ENCODE measurements around the gene ZNF691.
"Not testable (repeated sequence)": the region's sequence is repeated elsewhere in the genome, so short reads cannot be mapped to it uniquely, and the experiment has no call there.

Gene ZNF691

DNA sequence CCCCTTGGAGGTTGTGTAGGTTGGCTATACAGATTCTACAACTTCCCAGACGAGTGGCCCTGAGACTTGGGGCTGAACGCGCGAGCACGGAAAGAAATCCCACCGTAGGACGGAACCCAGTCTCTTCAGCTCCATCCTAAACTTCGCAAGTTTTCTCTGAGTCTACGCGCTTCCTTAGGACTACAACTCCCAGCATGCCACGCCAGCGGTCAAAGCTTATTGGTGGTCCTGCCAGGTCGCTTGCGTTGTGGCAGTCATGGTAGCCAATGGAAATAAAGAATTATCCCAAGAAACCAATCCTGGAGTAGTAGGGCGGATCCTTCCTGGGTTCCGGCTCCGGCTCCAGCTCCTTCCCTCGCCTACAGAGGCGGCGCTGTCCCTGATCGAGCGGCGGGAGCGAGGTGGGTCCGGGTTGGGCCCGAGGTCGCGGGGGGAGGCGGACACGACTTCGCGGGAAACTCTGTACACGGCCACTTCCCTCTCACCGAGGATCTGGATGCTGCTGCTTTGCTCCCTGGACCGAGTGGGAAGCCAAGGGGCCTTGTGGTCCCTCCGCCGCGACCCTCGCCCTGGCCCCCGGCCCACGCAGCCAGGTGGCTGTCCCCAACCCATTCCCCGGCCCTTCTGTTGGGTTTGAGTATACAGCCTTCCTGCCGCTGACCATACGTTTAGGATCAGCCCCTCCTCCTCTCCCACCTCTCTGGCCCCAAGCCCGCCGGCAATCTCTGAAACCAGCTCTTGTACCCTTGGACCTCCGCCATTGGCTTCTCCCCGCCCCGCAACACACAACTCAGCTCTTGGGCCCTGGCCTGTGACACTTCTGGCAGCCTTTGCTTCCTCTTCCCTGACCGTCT, at the start of gene ZNF691:
Gene ZNF691, plus strand, starts transcription at position 357 of the 854 bp plus-strand sequence. CDS start 3,046 bp downstream, outside the sequence.
- Histone ChIP-seq H3K4me3 (ENCODE audit: low read depth in 1 of 2, low read length in 2 of 2) (peak within 1 kb of the TSS; percentile 87 to 91), H3K27me3 (ENCODE audit: low read depth, low read length) (no peaks in the 10 kb centered on the region), H3K27ac (ENCODE audit: low read length) (peak within 1 kb of the TSS; percentile 42), H3K9me3 (ENCODE audit: control insufficient read depth in 1 of 2, low read length in 2 of 2) (peaks cover 0 to 5% of the 10 kb centered on the region in 2 donors), H3K4me1 (ENCODE audit: control insufficient read depth in 1 of 2, insufficient read depth in 2 of 2, low read length in 2 of 2) (peaks cover 5 to 9% of the 10 kb centered on the region in 2 donors), H3K36me3 (ENCODE audit: control insufficient read depth in 1 of 2, insufficient read depth in 2 of 2, low read length in 2 of 2) (peaks cover 4 to 32% of the 10 kb centered on the region in 2 donors)

DNA sequence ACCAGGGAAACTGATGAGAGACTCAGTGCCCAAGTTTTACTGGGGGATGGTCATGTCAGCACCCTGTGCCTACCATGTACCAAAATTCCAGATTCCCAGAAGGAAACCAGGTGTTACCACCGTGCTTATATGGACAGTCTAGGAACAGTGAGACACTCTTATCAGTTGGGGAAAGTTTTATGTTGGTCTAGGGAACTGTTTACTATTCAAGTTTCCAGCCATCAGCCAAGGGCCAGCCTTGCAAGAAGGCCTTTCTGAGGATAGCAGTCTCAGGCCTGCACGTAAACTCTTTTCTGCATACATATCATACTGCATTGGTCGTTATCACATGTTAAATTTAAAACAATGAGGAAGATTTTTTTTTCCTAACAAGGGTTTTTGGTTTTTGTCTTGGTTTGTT, 49.0 kb upstream of the ZNF691 start:
- Histone ChIP-seq H3K36me3 (ENCODE audit: control insufficient read depth in 1 of 2, insufficient read depth in 2 of 2, low read length in 2 of 2) (no peaks in the 10 kb centered on the region), H3K4me3 (ENCODE audit: low read depth in 1 of 2, low read length in 2 of 2) (no peak overlapping the region), H3K4me1 (ENCODE audit: control insufficient read depth in 1 of 2, insufficient read depth in 2 of 2, low read length in 2 of 2) (no peaks in the 10 kb centered on the region), H3K27ac (ENCODE audit: low read length) (no peak overlapping the region), H3K9me3 (ENCODE audit: control insufficient read depth in 1 of 2, low read length in 2 of 2) (no peaks in the 10 kb centered on the region), H3K27me3 (ENCODE audit: low read depth, low read length) (no peaks in the 10 kb centered on the region)

DNA sequence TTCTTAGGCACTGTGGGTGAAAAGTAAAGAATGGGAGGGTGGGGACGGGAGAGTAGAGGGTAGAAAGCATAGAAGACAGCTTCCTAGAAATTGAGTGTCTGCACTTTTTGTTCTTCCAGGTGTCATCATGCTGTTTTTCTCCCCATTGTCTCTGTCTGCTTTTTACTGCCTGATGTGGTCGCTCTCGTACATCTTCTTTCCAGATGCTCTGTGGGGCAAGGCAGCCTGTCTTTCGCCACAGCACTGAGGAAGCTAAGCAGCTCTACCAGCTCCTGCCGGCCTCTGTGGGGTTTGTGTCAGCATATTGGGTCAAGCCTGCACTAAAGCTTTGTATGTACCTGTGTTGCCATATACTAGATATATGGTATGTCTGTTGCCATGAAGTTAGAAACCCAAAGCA, 48.4 kb upstream of the ZNF691 start:
- no peaks in the 10 kb centered on the region for H3K36me3 ChIP-seq (ENCODE audit: control insufficient read depth in 1 of 2, insufficient read depth in 2 of 2, low read length in 2 of 2)
- no peak overlapping the region for H3K4me3 ChIP-seq (ENCODE audit: low read depth in 1 of 2, low read length in 2 of 2)
- no peaks in the 10 kb centered on the region for H3K9me3 ChIP-seq (ENCODE audit: control insufficient read depth in 1 of 2, low read length in 2 of 2)
- no peaks in the 10 kb centered on the region for H3K27me3 ChIP-seq (ENCODE audit: low read depth, low read length)
- H3K4me1 ChIP-seq (ENCODE audit: control insufficient read depth in 1 of 2, insufficient read depth in 2 of 2, low read length in 2 of 2), result no peaks in the 10 kb centered on the region
- no peak overlapping the region for H3K27ac ChIP-seq (ENCODE audit: low read length)

DNA sequence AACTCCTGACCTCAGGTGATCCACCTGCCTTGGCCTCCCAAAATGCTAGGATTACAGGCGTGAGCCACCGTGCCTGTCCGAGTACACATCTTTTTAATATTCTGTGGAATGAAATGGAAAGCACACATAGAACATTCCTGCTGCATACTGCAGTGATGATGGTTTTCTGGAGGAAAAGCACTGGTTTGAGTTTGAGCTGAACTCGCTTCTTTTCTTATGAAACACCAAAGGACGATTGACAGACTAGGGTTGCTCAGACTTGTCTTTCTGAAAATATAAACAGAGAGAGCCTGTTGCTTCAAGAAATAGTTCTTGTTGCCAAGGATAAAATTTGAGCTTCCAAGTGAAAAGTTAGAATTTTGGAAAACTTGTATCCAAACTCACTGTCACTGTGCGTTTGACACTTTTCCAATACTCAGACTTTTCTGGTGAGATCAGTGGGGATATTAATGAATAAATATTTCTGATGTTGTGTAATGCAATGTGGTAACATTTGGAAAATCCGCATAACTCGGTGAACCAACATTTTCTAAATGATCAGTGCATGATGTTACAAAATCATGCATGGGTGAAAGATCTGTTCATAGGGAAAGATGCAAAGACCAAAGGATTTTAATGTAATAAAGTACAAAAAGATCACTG, 44.5 kb upstream of the ZNF691 start:
- no peak overlapping the region for H3K4me3 ChIP-seq (ENCODE audit: low read depth in 1 of 2, low read length in 2 of 2)
- no peaks in the 10 kb centered on the region for H3K9me3 ChIP-seq (ENCODE audit: control insufficient read depth in 1 of 2, low read length in 2 of 2)
- no peak overlapping the region for H3K27ac ChIP-seq (ENCODE audit: low read length)

GRCh38 chr1:42806171-42806570, 40.2 kb upstream of the ZNF691 start:
- Histone ChIP-seq H3K36me3 (ENCODE audit: control insufficient read depth in 1 of 2, insufficient read depth in 2 of 2, low read length in 2 of 2) (peaks cover 0 to 9% of the 10 kb centered on the region in 2 donors), H3K9me3 (ENCODE audit: control insufficient read depth in 1 of 2, low read length in 2 of 2) (no peaks in the 10 kb centered on the region), H3K27ac (ENCODE audit: low read length) (no peak overlapping the region), H3K27me3 (ENCODE audit: low read depth, low read length) (no peaks in the 10 kb centered on the region), H3K4me1 (ENCODE audit: control insufficient read depth in 1 of 2, insufficient read depth in 2 of 2, low read length in 2 of 2) (no peaks in the 10 kb centered on the region), H3K4me3 (ENCODE audit: low read depth in 1 of 2, low read length in 2 of 2) (no peak overlapping the region)

More for the DNA sequence above, 44.5 kb upstream of the ZNF691 start:
- H3K36me3 ChIP-seq (ENCODE audit: control insufficient read depth in 1 of 2, insufficient read depth in 2 of 2, low read length in 2 of 2), result peaks cover 0 to 4% of the 10 kb centered on the region in 2 donors
- H3K4me1 ChIP-seq (ENCODE audit: control insufficient read depth in 1 of 2, insufficient read depth in 2 of 2, low read length in 2 of 2), result no peaks in the 10 kb centered on the region
- no peaks in the 10 kb centered on the region for H3K27me3 ChIP-seq (ENCODE audit: low read depth, low read length)

DNA sequence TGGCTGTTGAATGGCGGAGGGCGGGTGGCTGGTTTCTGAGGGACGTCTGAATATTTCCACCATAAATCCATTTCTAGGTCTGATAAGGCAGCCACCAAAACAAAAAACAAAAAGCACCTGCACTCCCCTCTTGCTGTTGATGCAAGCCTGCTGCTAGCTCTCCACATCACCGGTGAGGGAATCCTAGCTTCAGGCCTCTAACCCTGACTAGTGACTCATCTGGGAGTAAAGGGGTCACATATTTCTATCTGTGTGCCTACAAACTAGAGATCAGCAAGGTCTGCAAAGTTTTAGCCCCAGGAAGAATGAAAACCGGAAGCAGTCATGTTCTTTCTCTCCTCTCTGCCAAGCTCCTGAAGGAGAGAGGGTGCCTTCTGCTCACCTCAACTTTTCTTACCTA, 39.8 kb upstream of the ZNF691 start:
- no peaks in the 10 kb centered on the region for H3K4me1 ChIP-seq (ENCODE audit: control insufficient read depth in 1 of 2, insufficient read depth in 2 of 2, low read length in 2 of 2)
- no peaks in the 10 kb centered on the region for H3K27me3 ChIP-seq (ENCODE audit: low read depth, low read length)
- H3K36me3 ChIP-seq (ENCODE audit: control insufficient read depth in 1 of 2, insufficient read depth in 2 of 2, low read length in 2 of 2), result peaks cover 0 to 9% of the 10 kb centered on the region in 2 donors
- no peak overlapping the region for H3K27ac ChIP-seq (ENCODE audit: low read length)
- no peak overlapping the region for H3K4me3 ChIP-seq (ENCODE audit: low read depth in 1 of 2, low read length in 2 of 2)
- no peaks in the 10 kb centered on the region for H3K9me3 ChIP-seq (ENCODE audit: control insufficient read depth in 1 of 2, low read length in 2 of 2)

- H3K4me1 ChIP-seq (ENCODE audit: control insufficient read depth in 1 of 2, insufficient read depth in 2 of 2, low read length in 2 of 2), result no peaks in the 10 kb centered on the region
- H3K27me3 ChIP-seq (ENCODE audit: low read depth, low read length), result no peaks in the 10 kb centered on the region
- peaks cover 0 to 9% of the 10 kb centered on the region in 2 donors for H3K36me3 ChIP-seq (ENCODE audit: control insufficient read depth in 1 of 2, insufficient read depth in 2 of 2, low read length in 2 of 2)
- no peak overlapping the region for H3K4me3 ChIP-seq (ENCODE audit: low read depth in 1 of 2, low read length in 2 of 2)
- no peak overlapping the region for H3K27ac ChIP-seq (ENCODE audit: low read length)
- no peaks in the 10 kb centered on the region for H3K9me3 ChIP-seq (ENCODE audit: control insufficient read depth in 1 of 2, low read length in 2 of 2)
Measured at GRCh38 chr1:42807056-42807668, 39.3 kb upstream of the ZNF691 start.

GRCh38 chr1:42814815-42815214, 31.6 kb upstream of the ZNF691 start:
- H3K27me3 ChIP-seq (ENCODE audit: low read depth, low read length); H3K9me3 ChIP-seq (ENCODE audit: control insufficient read depth in 1 of 2, low read length in 2 of 2); H3K4me3 ChIP-seq (ENCODE audit: low read depth in 1 of 2, low read length in 2 of 2); H3K27ac ChIP-seq (ENCODE audit: low read length); H3K36me3 ChIP-seq (ENCODE audit: control insufficient read depth in 1 of 2, insufficient read depth in 2 of 2, low read length in 2 of 2): not testable (repeated sequence)
- H3K4me1 ChIP-seq (ENCODE audit: control insufficient read depth in 1 of 2, insufficient read depth in 2 of 2, low read length in 2 of 2), result peaks cover 11 to 14% of the 10 kb centered on the region in 2 donors

- peak overlapping the region; percentile 88 to 90 for H3K4me3 ChIP-seq (ENCODE audit: low read depth in 1 of 2, low read length in 2 of 2)
- no peaks in the 10 kb centered on the region for H3K36me3 ChIP-seq (ENCODE audit: control insufficient read depth in 1 of 2, insufficient read depth in 2 of 2, low read length in 2 of 2)
- peak overlapping the region; percentile 84 for H3K27ac ChIP-seq (ENCODE audit: low read length)
- no peaks in the 10 kb centered on the region for H3K27me3 ChIP-seq (ENCODE audit: low read depth, low read length)
- peaks cover 11 to 14% of the 10 kb centered on the region in 2 donors for H3K4me1 ChIP-seq (ENCODE audit: control insufficient read depth in 1 of 2, insufficient read depth in 2 of 2, low read length in 2 of 2)
- no peaks in the 10 kb centered on the region for H3K9me3 ChIP-seq (ENCODE audit: control insufficient read depth in 1 of 2, low read length in 2 of 2)
Measured at GRCh38 chr1:42815941-42816584, 30.4 kb upstream of the ZNF691 start.

- Histone ChIP-seq H3K27me3 (ENCODE audit: low read depth, low read length) (no peaks in the 10 kb centered on the region), H3K36me3 (ENCODE audit: control insufficient read depth in 1 of 2, insufficient read depth in 2 of 2, low read length in 2 of 2) (no peaks in the 10 kb centered on the region), H3K4me1 (ENCODE audit: control insufficient read depth in 1 of 2, insufficient read depth in 2 of 2, low read length in 2 of 2) (peaks cover 11 to 14% of the 10 kb centered on the region in 2 donors), H3K27ac (ENCODE audit: low read length) (peak within 1 kb of the TSS; percentile 84), H3K9me3 (ENCODE audit: control insufficient read depth in 1 of 2, low read length in 2 of 2) (no peaks in the 10 kb centered on the region), H3K4me3 (ENCODE audit: low read depth in 1 of 2, low read length in 2 of 2) (peak within 1 kb of the TSS; percentile 88 to 90)
Measured at GRCh38 chr1:42816585-42817439, 29.6 kb upstream of the ZNF691 start, which contains the start of the genes ERMAP and SVBP. Gene ERMAP, plus strand, starts transcription at chr1:42817122. Its CDS starts 13,327 bp downstream, at chr1:42830449. Gene SVBP, minus strand, starts transcription at chr1:42817397. Its CDS starts 853 bp downstream, at chr1:42816544.

Data from muscle layer of duodenum (tissue), 2 donors.